Ishikawa (cell line): ENCODE results near the gene SUSD2.

Experiments used
- CEBPB ChIP-seq: IDR thresholded peaks from 2 replicates; pipeline ENCODE4 v1.6.1; 2012
- CREB1 ChIP-seq: IDR thresholded peaks from 2 replicates; pipeline ENCODE4 v1.6.1; 2012; ENCODE audit warnings: low read depth
- EGR1 ChIP-seq: IDR thresholded peaks from 2 replicates; pipeline ENCODE4 v1.6.1; 2012
- EP300 ChIP-seq: IDR thresholded peaks from 2 replicates; pipeline ENCODE4 v1.6.1; 2012; ENCODE audit warnings: borderline replicate concordance
- FOXM1 ChIP-seq: IDR thresholded peaks from 2 replicates; pipeline ENCODE4 v1.6.1; 2012; ENCODE audit warnings: low read depth, borderline replicate concordance
- NFIC ChIP-seq: IDR thresholded peaks from 2 replicates; pipeline ENCODE4 v1.6.1; 2012
- RAD21 ChIP-seq: IDR thresholded peaks from 2 replicates; pipeline ENCODE4 v1.6.1; 2012; ENCODE audit warnings: low read depth
- TAF1 ChIP-seq: IDR thresholded peaks from 2 replicates; pipeline ENCODE4 v1.6.1; 2012; ENCODE audit warnings: low read depth, mild to moderate bottlenecking
- TCF12 ChIP-seq: IDR thresholded peaks from 2 replicates; pipeline ENCODE4 v1.6.1; 2012; ENCODE audit warnings: low read depth
- TEAD4 ChIP-seq: IDR thresholded peaks from 2 replicates; pipeline ENCODE4 v1.6.1; 2012
- YY1 ChIP-seq: IDR thresholded peaks from 2 replicates; pipeline ENCODE4 v1.6.1; 2012; ENCODE audit warnings: low read depth
- ZBTB7A ChIP-seq: IDR thresholded peaks from 2 replicates; pipeline ENCODE4 v1.6.1; 2012; ENCODE audit warnings: low read depth
- TF ChIP-seq, protein P1 (sequence below): IDR thresholded peaks from 2 replicates; pipeline ENCODE4 v1.6.1; 2012; ENCODE audit warnings: low read depth, mild to moderate bottlenecking
- TF ChIP-seq, protein P2 (sequence below): IDR thresholded peaks from 2 replicates; pipeline ENCODE4 v1.6.1; 2012
- TF ChIP-seq, protein P3 (sequence below): IDR thresholded peaks from 2 replicates; pipeline ENCODE4 v1.6.1; 2012

The SUSD2 gene

DNA sequence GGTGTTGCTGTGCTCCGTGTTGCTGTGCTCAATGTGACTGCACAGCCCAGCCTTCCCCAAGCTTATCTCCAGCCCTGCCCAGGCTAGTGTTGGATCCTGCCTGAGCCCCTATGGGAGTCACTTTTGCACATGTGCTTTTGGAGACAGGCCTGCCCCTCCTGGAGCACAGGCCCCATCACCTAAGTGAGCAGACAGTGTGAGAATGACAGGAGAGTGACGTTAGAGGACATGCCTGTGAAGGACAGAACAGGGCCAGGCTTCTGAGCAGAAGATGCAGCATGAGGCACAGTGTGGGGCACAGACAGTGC lies 36.6 kb upstream of the SUSD2 start:
- TF ChIP-seq EGR1 = no peak
- no peak for TF ChIP-seq FOXM1
- TF ChIP-seq, protein P1, sequence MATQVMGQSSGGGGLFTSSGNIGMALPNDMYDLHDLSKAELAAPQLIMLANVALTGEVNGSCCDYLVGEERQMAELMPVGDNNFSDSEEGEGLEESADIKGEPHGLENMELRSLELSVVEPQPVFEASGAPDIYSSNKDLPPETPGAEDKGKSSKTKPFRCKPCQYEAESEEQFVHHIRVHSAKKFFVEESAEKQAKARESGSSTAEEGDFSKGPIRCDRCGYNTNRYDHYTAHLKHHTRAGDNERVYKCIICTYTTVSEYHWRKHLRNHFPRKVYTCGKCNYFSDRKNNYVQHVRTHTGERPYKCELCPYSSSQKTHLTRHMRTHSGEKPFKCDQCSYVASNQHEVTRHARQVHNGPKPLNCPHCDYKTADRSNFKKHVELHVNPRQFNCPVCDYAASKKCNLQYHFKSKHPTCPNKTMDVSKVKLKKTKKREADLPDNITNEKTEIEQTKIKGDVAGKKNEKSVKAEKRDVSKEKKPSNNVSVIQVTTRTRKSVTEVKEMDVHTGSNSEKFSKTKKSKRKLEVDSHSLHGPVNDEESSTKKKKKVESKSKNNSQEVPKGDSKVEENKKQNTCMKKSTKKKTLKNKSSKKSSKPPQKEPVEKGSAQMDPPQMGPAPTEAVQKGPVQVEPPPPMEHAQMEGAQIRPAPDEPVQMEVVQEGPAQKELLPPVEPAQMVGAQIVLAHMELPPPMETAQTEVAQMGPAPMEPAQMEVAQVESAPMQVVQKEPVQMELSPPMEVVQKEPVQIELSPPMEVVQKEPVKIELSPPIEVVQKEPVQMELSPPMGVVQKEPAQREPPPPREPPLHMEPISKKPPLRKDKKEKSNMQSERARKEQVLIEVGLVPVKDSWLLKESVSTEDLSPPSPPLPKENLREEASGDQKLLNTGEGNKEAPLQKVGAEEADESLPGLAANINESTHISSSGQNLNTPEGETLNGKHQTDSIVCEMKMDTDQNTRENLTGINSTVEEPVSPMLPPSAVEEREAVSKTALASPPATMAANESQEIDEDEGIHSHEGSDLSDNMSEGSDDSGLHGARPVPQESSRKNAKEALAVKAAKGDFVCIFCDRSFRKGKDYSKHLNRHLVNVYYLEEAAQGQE = no peak
- no peak for TF ChIP-seq YY1
- TF ChIP-seq TCF12 = no peak
- TF ChIP-seq TAF1 = no peak
- TF ChIP-seq ZBTB7A = no peak
- TF ChIP-seq RAD21 = no peak
- TF ChIP-seq CEBPB = no peak
- no peak for TF ChIP-seq NFIC
- no peak for TF ChIP-seq CREB1
- TF ChIP-seq, protein P2, sequence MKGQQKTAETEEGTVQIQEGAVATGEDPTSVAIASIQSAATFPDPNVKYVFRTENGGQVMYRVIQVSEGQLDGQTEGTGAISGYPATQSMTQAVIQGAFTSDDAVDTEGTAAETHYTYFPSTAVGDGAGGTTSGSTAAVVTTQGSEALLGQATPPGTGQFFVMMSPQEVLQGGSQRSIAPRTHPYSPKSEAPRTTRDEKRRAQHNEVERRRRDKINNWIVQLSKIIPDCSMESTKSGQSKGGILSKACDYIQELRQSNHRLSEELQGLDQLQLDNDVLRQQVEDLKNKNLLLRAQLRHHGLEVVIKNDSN = no peak
- no peak for TF ChIP-seq EP300
- no peak for TF ChIP-seq TEAD4

DNA sequence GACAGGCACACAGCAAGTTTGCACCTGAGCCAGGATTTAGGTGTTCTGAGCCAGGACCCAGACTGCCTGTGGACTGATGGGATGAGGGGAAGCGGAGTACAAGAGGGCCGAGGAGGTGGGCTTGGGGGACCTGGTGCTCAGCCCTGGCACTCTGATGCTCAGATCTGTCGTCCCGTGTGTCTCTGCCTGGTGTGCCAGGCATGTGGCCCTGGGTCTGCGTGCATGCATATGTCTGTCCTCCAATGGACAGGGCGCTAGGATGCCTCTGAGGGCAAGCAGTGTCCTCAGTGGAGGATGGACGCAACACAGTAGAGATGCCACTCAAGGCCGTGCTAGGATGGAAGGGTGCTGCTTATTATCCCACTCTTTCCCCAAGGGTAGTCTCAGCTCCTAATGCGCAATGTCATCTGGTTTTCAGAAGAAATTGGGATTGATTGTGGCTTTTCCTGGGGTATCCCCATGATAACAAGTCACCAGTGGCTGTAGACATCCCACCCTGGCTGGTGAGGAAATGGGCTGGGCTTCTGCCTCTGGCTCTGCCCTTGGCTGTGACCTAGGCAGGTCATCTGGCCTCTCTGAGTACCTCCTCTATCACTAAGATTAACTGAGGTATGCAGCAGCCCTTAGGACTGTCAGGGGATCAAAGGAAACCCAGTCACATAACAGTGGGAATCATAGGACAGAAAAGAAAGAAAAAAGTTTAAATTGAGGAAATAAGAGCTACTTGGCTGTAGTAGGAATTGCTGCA lies 35.7 kb upstream of the SUSD2 start:
- TF ChIP-seq EGR1 = no peak
- no peak for TF ChIP-seq TAF1
- TF ChIP-seq NFIC = no peak
- TF ChIP-seq CREB1 = no peak
- no peak for TF ChIP-seq FOXM1
- TF ChIP-seq EP300 = no peak
- TF ChIP-seq TEAD4 = no peak
- TF ChIP-seq TCF12 = no peak
- TF ChIP-seq, protein P2 = no peak
- TF ChIP-seq, protein P1 = no peak

DNA sequence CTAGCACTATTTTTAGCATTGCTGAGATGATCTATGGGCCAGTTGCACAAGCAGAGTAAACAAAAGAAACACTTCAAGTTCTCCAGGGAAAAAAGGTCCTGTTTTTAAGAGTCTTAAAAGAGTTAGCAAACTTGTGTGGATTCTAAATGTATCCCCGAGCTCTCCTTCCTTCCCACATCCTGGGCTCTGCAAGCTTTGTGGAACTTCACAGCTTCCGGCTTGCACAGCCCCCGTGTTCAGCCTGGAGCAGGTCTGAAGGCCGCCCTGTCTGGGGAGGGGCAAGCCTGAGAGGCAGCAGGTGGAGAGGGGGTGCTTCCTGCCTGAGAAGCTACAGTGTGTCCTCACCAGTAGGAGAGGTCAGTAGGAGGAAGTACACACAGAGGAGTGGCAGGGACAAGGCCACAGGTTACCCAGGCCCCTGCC lies 35.1 kb upstream of the SUSD2 start:
- TF ChIP-seq TEAD4 = no peak
- TF ChIP-seq NFIC = no peak
- TF ChIP-seq, protein P2 = no peak
- no peak for TF ChIP-seq EP300
- no peak for TF ChIP-seq RAD21
- TF ChIP-seq EGR1 = no peak
- TF ChIP-seq, protein P1 = no peak
- TF ChIP-seq CEBPB = no peak
- TF ChIP-seq FOXM1 = no peak
- no peak for TF ChIP-seq CREB1
- TF ChIP-seq, protein P3, sequence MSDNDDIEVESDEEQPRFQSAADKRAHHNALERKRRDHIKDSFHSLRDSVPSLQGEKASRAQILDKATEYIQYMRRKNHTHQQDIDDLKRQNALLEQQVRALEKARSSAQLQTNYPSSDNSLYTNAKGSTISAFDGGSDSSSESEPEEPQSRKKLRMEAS = no peak
- TF ChIP-seq ZBTB7A = no peak
- TF ChIP-seq YY1 = no peak
- no peak for TF ChIP-seq TAF1
- TF ChIP-seq TCF12 = no peak

DNA sequence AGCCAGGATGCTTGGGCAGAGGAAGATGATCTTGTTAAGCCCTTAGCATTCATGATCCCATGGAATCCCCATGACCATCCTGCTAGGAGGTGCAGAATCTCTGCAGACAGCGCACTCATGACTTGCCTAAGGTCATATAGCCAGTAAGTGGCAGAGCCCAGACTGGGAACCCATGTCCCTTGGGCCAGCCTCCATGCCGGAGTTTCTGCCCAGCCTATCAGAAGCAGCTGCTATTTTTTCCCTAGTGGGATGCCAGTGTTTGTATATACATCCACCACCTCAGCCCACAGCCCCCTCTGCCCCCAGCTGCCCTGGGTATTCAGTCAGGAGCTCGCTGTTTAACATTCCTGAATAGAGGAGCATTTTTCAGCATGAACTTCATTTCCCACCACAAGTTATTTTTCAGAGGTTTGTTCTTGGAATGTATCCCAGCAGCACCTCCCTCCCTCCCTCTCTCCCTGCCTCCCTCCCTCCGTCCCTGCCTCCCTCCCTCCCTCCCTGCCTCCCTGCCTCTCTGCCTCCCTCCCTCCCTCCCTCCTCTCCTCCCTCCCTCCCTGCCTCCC lies 34.4 kb upstream of the SUSD2 start:
- TF ChIP-seq YY1 (no peak), ZBTB7A (no peak), CEBPB (no peak), TCF12 (no peak), TAF1 (no peak), RAD21 (no peak), EGR1 (no peak), CREB1 (no peak), EP300 (no peak), TEAD4 (no peak), FOXM1 (no peak), NFIC (no peak)
- TF ChIP-seq, protein P1 = no peak
- TF ChIP-seq, protein P2 = no peak
- TF ChIP-seq, protein P3 = no peak
